HG03565 (cell line): Measurements from ENCODE around the gene GRIPAP1.

Source experiments
- ATAC-seq: cut with Tn5 transposase; IDR thresholded peaks from one replicate; pipeline ENCODE4 v1.9.1; 2021; ENCODE audit warnings: mild to moderate bottlenecking, moderate library complexity; ENCODE audit not compliant: unreplicated experiment

Gene GRIPAP1

DNA sequence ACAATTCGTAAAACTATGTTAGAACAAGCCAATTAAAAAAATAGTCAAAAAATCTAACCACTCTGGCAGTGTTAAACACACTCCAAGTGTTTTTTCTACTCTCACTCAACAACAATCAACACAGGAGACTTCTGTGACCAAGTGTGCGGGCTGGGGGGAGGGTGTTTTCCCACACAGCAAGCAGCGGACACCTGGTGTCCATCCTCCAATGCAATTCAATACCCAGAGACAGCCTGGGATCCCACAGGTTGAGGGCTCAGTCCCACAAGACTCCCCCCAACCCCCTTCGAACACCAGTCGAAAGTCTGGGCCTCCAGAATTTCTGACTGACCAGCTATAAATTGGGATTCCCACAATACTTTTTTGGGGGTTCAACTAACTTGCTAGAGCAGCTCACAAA, 74.9 kb downstream of the GRIPAP1 start:
- ATAC-seq = no peak

DNA sequence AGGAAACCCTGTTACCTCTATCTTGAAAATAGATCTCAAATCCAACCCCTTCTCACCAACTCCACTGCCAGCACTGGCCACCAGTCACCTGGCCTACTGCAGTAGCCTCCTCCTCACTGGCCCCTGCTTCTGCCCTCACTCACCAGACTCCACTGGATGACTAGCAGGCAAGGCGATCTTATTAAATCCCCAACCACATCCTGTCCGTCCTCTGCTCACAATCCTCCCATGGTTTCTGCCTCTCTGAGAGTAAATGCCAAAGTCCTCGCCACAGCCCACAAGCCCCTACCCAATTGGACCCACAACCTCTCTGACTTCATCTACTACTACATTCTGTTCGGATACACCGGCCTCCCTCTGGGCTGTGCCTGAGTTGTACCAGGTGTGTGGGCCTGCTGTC, 77.8 kb downstream of the GRIPAP1 start:
- no peak for ATAC-seq

DNA sequence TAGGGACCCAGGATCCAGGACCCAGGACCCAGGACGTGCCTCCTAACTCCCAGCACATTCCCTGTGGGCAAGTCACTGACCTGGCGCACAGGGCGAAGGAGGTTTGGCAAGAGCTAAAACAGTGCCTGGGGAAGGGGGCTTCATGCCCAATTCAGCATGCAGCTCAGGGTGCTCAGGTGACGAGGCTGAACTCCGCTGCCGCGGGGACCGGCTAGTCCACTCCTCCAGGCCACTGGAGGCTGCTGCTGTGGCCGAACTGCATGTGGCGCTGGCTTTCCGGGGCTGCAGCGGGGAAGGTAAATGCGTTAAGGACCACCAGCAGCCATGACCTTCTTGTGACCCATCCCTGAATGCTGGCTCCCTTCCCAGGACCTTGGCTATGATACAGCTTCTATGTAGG, 78.3 kb downstream of the GRIPAP1 start:
- ATAC-seq = no peak
